ENCODE measurements around the gene IFI44L. TPM values are rescaled to one million over a fixed set of nuclear protein-coding genes. Genes with fewer than 3 reads are reported as not detected.

The IFI44L gene
- total RNA-seq = 0.05 TPM in 1 of 2 replicates, not detected in the other
- long read RNA-seq = 0 reads

GRCh38 chr1:78619803-78620579 is at the start of gene IFI44L:
IFI44L (plus strand) TSS chr1:78620448; CDS start chr1:78627916, 7,468 bp downstream.
- H3K4me3 Mint-ChIP-seq = no peak within 1 kb of the TSS
- H3K4me1 Mint-ChIP-seq = peaks cover 8% of the 10 kb centered on the region
- no peaks in the 10 kb centered on the region for H3K27me3 Mint-ChIP-seq (ENCODE audit: low read depth)
- H3K36me3 Mint-ChIP-seq (ENCODE audit: low read depth) = no peaks in the 10 kb centered on the region
- no peaks in the 10 kb centered on the region for H3K9me3 Mint-ChIP-seq
- H3K27ac Mint-ChIP-seq (ENCODE audit: unreplicated experiment) = no peak within 1 kb of the TSS
- TF ChIP-seq, protein P1, sequence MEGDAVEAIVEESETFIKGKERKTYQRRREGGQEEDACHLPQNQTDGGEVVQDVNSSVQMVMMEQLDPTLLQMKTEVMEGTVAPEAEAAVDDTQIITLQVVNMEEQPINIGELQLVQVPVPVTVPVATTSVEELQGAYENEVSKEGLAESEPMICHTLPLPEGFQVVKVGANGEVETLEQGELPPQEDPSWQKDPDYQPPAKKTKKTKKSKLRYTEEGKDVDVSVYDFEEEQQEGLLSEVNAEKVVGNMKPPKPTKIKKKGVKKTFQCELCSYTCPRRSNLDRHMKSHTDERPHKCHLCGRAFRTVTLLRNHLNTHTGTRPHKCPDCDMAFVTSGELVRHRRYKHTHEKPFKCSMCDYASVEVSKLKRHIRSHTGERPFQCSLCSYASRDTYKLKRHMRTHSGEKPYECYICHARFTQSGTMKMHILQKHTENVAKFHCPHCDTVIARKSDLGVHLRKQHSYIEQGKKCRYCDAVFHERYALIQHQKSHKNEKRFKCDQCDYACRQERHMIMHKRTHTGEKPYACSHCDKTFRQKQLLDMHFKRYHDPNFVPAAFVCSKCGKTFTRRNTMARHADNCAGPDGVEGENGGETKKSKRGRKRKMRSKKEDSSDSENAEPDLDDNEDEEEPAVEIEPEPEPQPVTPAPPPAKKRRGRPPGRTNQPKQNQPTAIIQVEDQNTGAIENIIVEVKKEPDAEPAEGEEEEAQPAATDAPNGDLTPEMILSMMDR (conservative IDR thresholded peaks at IDR 0.05) = no peak
- DNase-seq (ENCODE audit: low read depth, low spot score) = no peak

DNA sequence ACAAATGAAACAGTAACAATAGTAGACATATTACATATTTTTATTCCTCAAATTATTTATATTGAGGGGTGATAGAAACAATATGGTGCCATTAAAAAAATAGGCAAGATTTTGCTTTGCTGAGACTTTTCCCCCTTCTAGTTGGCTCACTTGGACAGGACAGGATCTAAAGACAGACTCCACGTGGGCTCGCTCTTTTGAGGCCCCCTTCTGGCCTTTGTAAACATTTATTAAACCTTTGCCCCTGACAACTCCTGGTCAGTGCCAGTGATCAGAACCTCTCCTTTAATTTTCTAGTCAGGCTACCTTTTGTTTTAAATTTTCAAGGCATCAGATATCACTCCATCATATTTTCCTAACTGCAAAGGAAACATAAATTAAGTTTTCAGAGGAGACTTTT is 49.7 kb upstream of the IFI44L start:
- no peaks in the 10 kb centered on the region for H3K4me1 Mint-ChIP-seq
- no peaks in the 10 kb centered on the region for H3K27me3 Mint-ChIP-seq (ENCODE audit: low read depth)
- no peak for DNase-seq (ENCODE audit: low read depth, low spot score)
- no peak overlapping the region for H3K4me3 Mint-ChIP-seq
- peaks cover 3% of the 10 kb centered on the region for H3K9me3 Mint-ChIP-seq
- H3K36me3 Mint-ChIP-seq (ENCODE audit: low read depth) = no peaks in the 10 kb centered on the region
- TF ChIP-seq, protein P1 (conservative IDR thresholded peaks at IDR 0.05) = no peak
- no peak overlapping the region for H3K27ac Mint-ChIP-seq (ENCODE audit: unreplicated experiment)

- DNase-seq (ENCODE audit: low read depth, low spot score) = no peak
- TF ChIP-seq, protein P1 (conservative IDR thresholded peaks at IDR 0.05) = no peak
- H3K27ac Mint-ChIP-seq (ENCODE audit: unreplicated experiment) = no peak overlapping the region
- no peaks in the 10 kb centered on the region for H3K36me3 Mint-ChIP-seq (ENCODE audit: low read depth)
- H3K27me3 Mint-ChIP-seq (ENCODE audit: low read depth) = no peaks in the 10 kb centered on the region
- no peaks in the 10 kb centered on the region for H3K4me1 Mint-ChIP-seq
- peaks cover 3% of the 10 kb centered on the region for H3K9me3 Mint-ChIP-seq
- H3K4me3 Mint-ChIP-seq = no peak overlapping the region
Measured at GRCh38 chr1:78577257-78578100, 42.8 kb upstream of the IFI44L start.

GRCh38 chr1:78586572-78586971 is 33.7 kb upstream of the IFI44L start:
- no peak overlapping the region for H3K27ac Mint-ChIP-seq (ENCODE audit: unreplicated experiment)
- no peaks in the 10 kb centered on the region for H3K9me3 Mint-ChIP-seq
- no peaks in the 10 kb centered on the region for H3K27me3 Mint-ChIP-seq (ENCODE audit: low read depth)
- TF ChIP-seq, protein P1 (conservative IDR thresholded peaks at IDR 0.05) = no peak
- H3K4me3 Mint-ChIP-seq = no peak overlapping the region
- no peak for DNase-seq (ENCODE audit: low read depth, low spot score)
- H3K4me1 Mint-ChIP-seq = no peaks in the 10 kb centered on the region
- no peaks in the 10 kb centered on the region for H3K36me3 Mint-ChIP-seq (ENCODE audit: low read depth)

DNA sequence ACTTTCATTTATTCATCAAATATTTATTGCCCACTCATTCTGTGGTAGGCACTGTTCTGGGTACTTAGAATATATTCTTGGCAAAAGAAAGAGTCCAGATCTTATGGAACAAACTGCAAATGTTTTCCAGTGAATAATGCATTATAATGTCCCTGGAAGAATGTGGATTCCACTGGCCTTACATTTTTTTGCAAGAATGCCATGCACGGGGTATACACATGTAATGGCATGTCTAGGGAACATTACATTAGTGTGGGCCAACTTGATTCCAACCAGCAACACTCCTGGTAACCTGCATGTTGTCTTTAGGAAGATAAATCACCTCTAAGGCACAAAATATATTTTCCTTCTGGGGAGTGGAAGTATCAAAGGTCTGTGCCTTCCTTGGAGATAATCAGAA is 33.0 kb upstream of the IFI44L start:
- no peaks in the 10 kb centered on the region for H3K4me1 Mint-ChIP-seq
- TF ChIP-seq, protein P1 (conservative IDR thresholded peaks at IDR 0.05) = no peak
- H3K9me3 Mint-ChIP-seq = no peaks in the 10 kb centered on the region
- no peaks in the 10 kb centered on the region for H3K36me3 Mint-ChIP-seq (ENCODE audit: low read depth)
- no peak overlapping the region for H3K27ac Mint-ChIP-seq (ENCODE audit: unreplicated experiment)
- no peak for DNase-seq (ENCODE audit: low read depth, low spot score)
- no peaks in the 10 kb centered on the region for H3K27me3 Mint-ChIP-seq (ENCODE audit: low read depth)
- H3K4me3 Mint-ChIP-seq = no peak overlapping the region

Measured in neural crest cell (in vitro differentiated cells).